HEK293 (cell line): ENCODE results near the gene CNGB1.

Experiments
- SCRT1 ChIP-seq: fragments of 450-650 bp; formaldehyde crosslinking; IDR thresholded peaks from 2 replicates; pipeline ENCODE4 v1.5.1; 2016; ENCODE audit warnings: missing biosample characterization, missing genetic modification characterization, borderline replicate concordance
- ZNF239 ChIP-seq: fragments of 450-650 bp; formaldehyde crosslinking; IDR thresholded peaks from 2 replicates; pipeline ENCODE4 v1.5.1; 2016; ENCODE audit warnings: missing biosample characterization, missing genetic modification characterization
- ZNF292 ChIP-seq: fragments of 450-650 bp; formaldehyde crosslinking; IDR thresholded peaks from 2 replicates; pipeline ENCODE4 v1.5.1; 2016; ENCODE audit warnings: low read depth, missing biosample characterization, missing genetic modification characterization, borderline replicate concordance
- TF ChIP-seq, protein P1 (sequence below): fragments of 450-650 bp; formaldehyde crosslinking; IDR thresholded peaks from 2 replicates; pipeline ENCODE4 v1.5.1; 2016; ENCODE audit warnings: missing biosample characterization, missing genetic modification characterization

DNA sequence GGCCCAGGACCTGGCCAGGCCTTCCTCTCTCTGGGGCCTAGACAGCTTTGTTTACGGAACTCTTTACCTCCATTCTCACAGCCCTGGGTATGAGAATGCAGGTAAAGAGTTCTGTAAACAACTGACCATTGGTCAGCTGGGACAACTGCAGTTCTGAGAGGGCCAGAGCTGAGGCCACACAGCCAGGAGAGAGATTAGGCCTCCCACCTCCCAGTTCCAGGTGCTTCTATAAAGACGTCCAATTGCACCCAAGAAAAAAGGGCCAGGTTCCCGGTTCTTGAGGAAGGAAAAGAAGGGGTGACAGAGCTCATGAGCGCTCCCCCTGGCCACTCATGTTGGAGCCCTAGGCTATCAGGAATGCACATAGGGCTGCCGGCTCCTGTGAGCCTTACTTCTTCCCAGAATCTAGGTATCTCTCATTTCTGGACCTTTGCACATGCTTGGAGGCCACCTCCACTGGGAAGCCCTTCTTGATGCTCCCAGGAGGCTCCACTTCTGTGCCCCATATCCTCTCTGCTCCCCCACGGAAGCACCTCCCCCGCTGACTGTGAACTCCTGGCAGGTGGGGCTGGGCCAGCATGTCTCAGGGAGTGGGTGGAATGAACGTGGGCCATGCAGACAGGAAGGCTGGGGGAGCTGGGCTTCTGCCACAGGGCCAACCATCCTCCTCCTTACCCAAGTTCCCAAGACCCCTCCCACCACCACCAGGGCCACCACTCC lies 13.1 kb downstream of the CNGB1 start:
- TF ChIP-seq, protein P1, sequence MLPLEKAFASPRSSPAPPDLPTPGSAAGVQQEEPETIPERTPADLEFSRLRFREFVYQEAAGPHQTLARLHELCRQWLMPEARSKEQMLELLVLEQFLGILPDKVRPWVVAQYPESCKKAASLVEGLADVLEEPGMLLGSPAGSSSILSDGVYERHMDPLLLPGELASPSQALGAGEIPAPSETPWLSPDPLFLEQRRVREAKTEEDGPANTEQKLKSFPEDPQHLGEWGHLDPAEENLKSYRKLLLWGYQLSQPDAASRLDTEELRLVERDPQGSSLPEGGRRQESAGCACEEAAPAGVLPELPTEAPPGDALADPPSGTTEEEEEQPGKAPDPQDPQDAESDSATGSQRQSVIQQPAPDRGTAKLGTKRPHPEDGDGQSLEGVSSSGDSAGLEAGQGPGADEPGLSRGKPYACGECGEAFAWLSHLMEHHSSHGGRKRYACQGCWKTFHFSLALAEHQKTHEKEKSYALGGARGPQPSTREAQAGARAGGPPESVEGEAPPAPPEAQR (tag by site-specific recombination) = no peak
- TF ChIP-seq ZNF239 (tag by site-specific recombination) (no peak), SCRT1 (tag by site-specific recombination) (no peak), ZNF292 (tag by site-specific recombination) (no peak)
